Measurements from ENCODE around the gene NUP37.
"Not testable (repeated sequence)": the region's sequence is repeated elsewhere in the genome, so short reads cannot be mapped to it uniquely, and the experiment has no call there.

The NUP37 gene, protein sequence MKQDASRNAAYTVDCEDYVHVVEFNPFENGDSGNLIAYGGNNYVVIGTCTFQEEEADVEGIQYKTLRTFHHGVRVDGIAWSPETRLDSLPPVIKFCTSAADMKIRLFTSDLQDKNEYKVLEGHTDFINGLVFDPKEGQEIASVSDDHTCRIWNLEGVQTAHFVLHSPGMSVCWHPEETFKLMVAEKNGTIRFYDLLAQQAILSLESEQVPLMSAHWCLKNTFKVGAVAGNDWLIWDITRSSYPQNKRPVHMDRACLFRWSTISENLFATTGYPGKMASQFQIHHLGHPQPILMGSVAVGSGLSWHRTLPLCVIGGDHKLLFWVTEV

DNA sequence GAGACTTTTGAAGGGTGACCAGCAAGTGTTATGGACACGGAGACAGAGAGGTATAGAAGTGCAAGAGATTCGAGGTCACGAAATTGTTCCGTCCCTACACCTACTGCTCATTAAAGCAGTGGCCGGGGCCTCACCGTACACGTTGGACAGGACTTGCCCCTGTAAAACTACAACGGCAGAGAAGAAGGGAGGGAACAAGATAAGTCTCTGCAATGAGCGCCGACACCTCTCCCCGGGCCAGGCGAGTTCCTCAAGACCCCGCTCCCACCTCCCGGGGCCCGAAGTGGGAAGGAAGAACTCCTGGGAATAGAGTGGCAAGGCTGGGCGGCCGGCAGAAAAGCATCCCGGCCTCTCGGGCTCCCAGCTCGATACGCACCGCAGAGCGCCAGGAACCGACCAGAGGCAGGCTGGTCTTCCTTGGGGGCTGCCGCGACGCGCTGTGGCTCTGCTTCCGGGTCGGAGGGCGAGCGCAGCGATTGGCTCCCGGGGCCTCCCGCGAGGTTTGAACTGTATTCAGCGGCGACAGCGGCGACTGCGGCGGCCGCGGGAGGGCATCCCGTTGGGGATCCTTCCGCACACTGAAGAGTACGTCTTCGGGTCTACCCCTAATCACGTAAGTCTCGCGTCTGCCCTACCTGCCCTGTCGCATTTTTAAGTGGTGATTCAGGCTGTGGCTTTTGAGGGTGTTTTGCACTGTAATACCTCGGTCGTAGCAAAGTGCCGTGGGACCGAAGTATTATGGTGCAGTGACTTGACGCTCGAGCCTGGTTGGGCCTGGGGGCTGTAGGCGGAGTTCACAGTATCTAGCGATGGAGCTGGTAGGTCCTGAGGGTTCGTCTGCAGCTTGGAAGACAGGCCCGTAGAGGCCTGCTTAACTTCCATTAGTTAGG is at the start of gene NUP37, which contains the start of gene PARPBP:
Gene NUP37 (minus strand): TSS at position 441 of the 890 bp plus-strand sequence. CDS start 1,596 bp downstream, outside the sequence.
Gene PARPBP (plus strand): TSS at position 510 of the 890 bp plus-strand sequence. CDS start 3,706 bp downstream, outside the sequence.
- DNase-seq, result peak; percentile 93

DNA sequence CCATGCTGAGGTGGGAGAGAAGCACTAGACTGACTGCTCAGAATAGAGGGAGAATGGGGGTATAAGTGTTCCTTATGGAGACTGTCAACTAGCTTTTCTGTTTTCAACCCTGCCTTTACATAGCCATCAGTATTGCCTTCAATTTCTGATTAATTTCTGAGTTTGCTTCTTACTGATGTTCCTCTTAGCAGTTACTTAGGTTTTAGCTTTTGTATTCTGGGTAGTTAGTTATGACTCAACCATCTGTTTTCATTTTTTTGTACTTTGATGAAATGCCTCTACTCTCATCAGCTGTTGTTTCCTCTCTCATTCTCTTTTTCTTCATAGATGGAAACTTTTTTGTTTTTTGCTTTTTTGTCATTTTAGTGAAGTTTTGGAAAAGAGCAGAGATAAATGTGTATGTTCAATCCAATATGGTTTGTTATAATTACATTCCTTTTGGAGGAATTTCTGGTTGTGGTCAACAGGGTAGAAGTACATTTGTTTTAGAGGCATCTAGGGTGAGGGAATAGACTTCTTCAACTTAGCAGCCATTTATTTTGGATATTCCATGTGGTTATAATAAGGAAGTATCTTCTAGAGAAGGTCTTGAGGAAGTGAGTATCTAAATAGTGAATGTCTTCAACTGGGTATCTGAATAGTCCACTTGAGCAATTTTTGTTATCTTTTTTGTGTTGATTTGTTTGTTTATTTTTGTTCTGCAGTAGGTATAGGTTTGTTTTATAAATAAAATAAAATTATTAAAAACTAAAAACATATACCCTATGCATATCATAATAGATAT is 48.1 kb upstream of the NUP37 start:
- peak; percentile 31 to 41 for DNase-seq

DNA sequence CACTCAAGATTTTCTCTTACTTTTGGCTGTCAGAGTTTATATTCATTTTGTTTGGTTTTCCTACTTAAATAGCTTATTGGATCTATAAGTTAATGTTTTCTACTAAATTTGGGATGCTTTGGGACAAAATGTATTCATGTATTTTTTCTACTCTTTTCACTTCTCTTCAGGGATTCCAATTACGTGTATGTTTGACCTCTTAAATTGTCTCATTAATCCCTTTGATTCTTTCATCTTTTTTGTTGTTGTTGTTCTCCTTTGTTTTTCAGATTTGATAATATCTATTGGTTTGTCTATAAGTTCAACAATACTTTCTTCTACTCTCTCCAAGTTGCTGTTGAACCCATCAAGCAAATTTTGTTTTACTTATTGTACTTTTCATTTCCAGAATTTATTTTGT is 43.5 kb upstream of the NUP37 start:
- no peak for DNase-seq

DNA sequence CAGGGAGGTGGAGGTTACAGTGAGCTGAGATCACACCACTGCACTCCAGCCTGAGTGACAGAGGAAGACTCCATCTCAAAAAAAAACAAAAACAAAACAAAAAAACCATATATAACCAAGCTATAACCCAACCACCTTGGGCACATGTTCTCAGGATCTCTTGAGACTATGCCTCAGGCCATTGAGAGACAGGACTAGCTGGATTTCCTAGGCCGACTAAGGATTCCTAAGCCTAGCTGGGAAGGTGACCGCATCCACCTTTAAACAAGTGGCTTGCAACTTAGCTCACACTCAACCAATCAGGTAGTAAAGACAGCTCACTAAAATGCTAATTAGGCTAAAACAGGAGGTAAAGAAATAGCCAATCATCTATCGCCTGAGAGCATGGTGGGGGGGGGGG is 35.3 kb upstream of the NUP37 start:
- not testable (repeated sequence) for DNase-seq

DNA sequence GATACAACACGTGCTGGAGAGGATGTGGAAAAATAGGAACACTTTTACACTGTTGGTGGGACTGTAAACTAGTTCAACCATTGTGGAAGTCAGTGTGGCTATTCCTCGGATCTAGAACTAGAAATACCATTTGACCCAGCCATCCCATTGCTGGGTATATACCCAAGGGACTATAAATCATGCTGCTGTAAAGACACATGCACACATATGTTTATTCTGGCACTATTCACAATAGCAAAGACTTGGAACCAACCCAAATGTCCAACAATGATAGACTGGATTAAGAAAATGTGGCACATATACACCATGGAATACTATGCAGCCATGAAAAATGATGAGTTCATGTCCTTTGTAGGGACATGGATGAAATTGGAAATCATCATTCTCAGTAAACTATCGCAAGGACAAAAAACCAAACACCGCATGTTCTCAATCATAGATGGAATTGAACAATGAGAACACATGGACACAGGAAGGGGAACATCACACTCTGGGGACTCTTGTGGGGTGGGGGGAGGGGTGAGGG is 27.2 kb upstream of the NUP37 start:
- DNase-seq, result not testable (repeated sequence)

DNA sequence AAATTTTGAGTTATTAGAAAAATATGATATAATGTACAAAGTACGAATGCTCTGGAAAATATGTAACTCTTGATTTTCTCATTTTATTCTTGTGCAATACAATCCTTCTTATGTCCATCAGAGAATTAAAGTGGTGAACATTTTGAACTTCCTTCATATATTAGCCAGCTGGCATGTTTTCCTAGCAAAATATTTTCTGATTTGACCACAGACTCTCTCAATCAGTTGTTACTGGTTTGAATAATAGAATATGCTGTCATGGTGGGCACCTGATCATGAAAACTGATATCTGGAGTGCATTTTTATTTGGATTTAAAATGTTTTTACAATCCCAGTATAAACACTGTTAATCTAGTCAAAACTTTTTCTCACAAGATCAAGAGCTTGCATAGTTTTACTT is 24.3 kb upstream of the NUP37 start:
- DNase-seq, result no peak

DNA sequence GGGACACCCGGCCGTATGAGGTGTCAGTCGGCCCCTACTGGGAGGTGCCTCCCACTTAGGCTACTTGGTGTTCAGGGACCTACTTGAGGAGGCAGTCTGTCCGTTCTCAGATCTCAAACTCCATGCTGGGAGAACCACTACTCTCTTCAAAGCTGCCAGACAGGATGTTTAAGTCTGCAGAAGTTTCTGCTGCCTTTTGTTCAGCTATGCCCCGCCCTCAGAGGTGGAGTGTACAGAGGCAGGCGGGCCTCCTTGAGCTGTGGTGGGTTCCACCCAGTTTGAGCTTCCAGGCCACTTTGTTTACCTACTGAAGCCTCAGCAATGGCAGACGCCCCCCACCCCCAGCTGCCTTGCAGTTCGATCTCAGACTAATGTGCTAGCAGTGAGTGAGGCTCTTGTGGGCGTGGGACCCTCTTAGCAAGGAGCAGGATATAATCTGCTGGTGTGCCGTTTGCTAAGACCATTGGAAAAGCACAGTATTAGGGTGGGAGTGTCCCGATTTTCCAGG is 23.0 kb upstream of the NUP37 start:
- not testable (repeated sequence) for DNase-seq

DNA sequence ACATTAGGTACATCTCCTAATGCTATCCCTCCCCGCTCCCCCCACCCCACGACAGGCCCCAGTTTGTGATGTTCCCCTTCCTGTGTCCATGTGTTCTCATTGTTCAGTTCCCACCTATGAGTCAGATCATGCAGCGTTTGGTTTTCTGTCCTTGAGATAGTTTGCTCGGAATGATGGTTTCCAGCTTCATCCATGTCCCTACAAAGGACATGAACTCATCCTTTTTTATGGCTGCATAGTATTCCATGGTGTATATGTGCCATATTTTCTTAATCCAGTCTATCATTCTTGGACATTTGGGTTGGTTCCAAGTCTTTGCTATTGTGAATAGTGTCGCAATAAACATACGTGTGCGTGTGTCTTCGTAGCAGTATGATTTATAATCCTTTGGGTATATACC is 17.7 kb upstream of the NUP37 start:
- not testable (repeated sequence) for DNase-seq

DNA sequence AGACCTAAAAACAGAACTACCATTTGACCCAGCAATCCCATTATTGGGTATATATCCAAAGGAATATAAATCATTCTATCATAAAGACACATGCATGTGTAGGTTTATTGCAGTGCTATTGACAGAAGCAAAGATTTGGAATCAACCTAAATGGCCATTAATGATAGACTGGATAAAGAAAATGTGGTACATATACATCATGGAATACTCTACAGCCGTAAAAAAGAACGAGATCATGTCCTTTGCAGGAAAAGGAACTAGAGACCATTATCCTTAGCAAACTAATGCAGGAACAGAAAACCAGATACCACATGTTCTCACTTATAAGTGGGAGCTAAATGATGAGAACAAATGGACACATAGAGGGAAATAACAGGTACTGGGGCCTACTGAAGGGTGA is 11.5 kb upstream of the NUP37 start:
- DNase-seq, result not testable (repeated sequence)

DNA sequence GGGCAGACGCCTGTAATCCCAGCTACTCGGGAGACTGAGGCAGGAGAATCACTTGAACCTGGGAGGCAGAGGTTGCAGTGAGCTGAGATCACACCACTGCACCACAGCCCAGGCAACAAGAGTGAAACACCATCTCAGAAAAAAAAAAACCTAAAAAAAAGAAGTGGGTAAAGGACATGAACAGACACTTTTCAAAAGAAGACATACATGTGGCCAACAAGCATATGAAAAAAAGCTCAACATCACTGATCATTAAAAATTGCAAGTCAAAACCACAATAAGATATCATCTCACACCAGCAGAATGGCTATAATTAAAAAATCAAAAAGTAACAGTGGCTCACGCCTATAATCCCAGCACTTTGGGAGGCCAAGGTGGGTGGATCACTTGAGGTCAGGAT is 10.8 kb upstream of the NUP37 start:
- not testable (repeated sequence) for DNase-seq

DNA sequence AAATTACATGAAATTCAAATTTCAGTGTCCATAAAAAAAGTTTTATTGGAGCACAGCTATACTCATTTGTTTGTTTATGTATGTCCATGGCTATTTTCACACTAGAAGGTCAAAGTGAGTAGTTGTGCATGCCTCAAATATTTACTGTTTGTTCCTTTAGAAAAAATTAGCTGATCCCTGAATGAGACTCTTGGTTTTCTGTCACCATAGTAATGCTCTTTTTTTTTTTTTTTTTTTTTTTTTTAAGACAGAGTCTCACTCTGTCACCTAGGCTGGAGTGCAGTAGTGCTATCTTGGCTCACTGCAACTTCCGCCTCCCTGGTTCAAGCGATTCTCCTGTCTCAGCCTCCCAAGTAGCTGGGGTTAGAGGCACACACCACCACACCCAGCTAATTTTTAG is 1.4 kb upstream of the NUP37 start:
- DNase-seq, result not testable (repeated sequence)

DNA sequence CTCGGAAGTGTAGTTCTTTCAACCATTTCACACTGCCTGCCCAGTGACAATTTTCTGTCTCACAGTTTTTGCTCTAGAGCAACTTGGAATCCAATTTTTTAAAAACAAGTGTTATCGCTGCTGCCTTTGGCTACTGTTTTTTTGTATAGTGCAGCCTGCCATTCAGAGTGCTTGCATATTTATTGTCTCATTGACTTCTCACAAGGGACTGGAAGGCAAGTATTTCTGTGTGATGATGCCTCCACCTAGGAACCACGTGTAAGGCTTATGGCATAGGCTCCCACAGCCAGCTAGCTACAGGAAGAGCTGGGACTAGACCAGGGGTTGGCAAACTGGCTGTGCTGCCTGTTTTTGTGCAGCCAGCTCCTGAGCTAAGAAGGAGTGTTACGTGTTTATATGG is 972 bp upstream of the NUP37 start:
- DNase-seq, result peak; percentile 23 to 34

DNA sequence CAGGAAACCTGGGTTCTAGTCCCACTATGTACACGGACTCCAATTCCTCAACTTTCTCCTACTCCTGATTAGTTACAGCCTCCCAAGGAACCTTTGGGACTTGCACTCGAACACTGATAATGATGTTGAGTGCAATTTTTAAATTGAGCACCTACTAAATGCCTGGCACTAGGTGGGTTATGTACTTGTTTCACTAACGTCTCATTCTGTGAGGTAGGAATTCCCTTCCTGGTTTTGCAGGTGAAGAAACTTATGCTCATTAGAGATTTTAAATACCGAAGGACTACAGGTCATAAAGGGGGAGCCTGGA is 605 bp upstream of the NUP37 start:
- DNase-seq, result no peak

DNA sequence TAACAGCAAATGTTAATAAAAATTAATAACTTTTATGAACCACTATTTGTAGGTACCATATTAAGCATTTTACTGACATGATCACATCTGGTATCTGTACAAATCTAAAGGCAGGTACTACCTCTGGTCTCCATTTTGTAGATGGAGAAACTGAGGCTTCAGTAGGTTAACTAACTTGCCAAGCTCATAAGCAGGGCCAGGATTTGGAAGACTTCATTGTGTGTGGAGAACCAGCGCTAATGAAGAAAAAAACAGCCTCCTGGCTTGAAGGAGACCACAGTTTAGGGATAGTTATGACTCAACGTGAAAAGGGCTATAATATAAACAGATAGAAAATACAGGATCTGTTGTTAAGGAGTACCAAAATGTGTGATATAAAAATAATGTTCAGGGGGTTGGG is 1.0 kb downstream of the NUP37 start:
- no peak for DNase-seq

DNA sequence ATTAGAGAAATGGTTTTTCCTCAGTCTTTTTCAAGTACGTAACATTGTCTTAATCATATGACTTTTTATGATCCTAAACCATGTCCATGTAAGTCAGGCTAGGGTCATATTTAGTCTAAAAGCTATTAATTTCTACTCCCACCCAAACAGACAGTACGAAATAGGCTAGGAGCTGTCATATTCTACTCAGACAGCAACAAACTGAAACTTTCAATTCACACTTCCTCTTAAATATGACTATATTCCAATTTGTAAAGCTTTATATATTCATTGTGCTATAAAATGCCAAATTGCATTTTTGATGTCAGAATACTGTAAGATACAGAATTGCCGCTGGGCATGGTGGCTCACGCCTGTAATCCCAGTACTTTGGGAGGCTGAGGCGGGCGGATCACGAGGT is 3.5 kb downstream of the NUP37 start:
- no peak for DNase-seq

DNA sequence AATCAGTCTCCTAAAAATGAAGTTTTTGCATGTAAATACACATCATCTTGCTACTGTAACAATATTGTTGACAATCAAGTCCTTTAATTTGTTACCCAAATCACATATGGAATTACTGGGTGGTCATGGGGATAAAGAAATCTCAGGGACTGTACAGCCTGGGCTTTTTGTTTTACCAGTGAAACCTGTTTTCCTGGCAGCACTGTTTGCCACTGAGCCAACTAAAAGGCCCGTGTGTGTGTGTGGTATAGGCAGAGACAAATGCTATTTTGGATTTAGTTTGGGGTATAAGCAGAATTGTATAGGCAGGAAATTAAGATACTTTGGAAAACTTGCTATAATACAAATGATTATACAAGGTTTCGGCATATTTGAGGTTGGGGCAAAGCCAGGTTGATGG is 5.7 kb downstream of the NUP37 start:
- DNase-seq, result no peak

DNA sequence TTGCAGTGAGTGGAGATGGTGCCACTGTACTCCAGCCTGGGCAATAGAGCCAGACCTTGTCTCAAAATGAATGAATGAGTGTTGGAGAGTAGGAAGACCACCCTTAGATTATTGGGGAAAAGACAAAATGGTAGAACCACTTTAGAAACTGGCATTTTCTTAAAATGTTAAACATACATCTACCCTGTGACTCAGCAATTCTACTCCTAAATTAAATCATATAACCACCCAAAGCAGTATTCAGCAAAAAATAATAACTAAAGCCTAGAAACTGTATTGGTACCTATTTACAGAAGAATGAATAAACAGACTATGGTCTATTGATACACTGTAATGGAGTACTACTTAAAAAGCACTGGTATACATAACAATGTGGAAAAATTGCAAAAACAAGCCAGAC is 9.1 kb downstream of the NUP37 start:
- no peak for DNase-seq

DNA sequence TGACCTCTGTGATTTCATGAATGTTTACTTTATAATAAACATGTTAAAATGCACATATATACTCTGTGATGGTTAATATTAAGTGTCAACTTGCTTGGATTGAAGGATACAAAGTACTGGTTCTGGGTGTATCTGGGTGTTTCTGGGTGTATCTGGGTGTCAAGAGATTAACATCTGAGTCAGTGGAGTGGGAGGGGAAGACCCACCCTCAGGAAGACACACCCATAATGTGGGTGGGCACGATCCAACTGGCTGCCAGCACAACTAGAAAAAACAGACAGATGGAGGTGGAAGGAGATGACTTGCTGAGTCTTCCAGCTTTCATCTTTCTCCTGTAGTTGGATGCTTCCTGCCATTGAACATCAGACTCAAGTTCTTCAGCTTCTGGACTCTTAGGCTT is 11.9 kb downstream of the NUP37 start:
- no peak for DNase-seq

DNA sequence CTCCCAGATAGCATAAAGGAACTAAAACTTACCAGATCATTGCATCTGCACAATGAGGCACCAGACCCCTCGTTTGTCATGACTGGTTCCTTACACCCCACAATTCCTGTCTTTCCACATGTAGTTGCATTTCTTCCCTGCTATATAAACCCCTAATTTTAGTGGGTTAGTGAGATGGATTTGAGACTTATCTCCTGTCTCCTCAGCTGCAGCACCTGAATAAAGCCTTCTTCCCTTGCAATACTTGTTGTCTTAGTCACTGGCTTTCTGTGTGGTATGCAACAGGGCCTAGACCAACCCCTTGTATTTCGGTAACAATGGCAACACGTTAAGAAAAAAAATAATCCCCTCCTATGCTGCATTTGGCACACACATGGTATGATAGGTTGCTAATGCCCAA is 13.0 kb downstream of the NUP37 start:
- DNase-seq, result no peak

DNA sequence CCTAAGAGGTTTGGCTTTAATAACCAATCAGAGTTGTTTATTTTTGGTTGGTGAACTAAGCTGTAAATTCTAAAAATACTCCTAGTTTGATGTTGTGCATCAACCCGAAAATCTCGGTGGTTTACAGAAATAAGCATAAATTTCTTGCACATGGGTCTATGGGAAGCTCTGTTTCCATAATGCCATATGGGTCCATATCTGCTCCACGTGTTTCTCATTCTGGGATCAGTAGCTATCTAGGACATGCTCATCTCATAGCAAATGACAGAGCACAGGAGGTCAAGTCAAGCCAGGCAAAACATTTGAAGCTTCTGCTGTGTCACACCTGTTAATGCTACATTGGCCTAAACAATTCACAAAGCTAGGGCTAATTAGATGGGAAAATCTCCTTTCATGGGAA is 23.1 kb downstream of the NUP37 start:
- no peak for DNase-seq

DNA sequence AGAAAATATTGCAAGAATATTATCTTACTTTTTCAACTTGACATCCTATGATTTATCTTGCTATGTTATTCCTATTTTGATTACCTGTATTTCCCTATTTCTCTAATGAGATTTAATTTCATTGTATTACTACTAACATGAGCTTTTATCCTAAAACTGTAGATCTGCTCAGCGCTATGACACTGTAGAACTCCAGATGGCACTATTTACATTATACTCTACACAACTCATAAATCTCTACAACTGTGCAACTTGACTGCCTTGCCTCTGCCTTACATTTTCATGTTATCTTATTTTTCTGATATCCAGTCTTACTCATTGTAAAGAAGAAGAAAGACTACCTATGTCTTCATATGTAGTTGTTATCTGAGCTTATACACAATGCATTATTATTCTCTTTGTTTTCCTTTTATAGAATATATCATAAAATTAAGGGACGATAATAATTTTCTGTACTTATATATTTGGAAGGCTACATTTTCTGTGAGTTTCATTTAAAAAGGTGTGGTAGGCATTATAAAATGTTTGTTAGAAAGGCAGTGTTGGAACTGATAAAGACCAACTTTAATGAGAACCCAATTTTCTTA is 24.1 kb downstream of the NUP37 start:
- peak; percentile 73 to 82 for DNase-seq

DNA sequence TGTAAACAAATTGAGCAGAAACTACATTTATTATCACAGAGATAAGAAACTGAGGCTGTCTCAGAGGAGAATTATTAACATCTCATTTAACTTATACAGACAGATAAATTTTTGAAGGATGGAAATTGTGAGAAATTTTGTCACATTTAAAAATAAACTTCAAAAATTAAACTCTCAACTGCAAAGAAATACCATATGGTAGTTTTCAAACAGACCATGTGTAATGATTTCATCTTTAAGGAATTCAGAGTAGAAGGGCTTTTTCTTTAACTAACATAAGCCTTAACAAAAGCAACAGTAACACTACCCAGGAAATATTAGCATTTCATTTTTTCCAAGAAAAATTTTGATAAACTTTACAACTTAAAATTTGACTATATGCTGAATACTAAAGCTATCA is 26.6 kb downstream of the NUP37 start:
- no peak for DNase-seq

Data from Kasumi-1 (cell line).